ENCODE measurements around the gene CRB1.

Gene CRB1

GRCh38 chr1:197526736-197527371 lies 258.8 kb downstream of the CRB1 start:
- peak in 1 of 2 experiments; percentile 4 for DNase-seq (ENCODE audit: low read depth in 2 of 2)

Data from fibroblast of skin of left biceps (primary cell).